Raji (cell line): Measurements from ENCODE around the gene GGPS1.

Experiments used
- POLR2A ChIP-seq: IDR thresholded peaks from 2 replicates; pipeline ENCODE4 v1.6.1; 2011; ENCODE audit warnings: low read depth, low read length, control low read depth; ENCODE audit not compliant: insufficient read depth

The GGPS1 gene

DNA sequence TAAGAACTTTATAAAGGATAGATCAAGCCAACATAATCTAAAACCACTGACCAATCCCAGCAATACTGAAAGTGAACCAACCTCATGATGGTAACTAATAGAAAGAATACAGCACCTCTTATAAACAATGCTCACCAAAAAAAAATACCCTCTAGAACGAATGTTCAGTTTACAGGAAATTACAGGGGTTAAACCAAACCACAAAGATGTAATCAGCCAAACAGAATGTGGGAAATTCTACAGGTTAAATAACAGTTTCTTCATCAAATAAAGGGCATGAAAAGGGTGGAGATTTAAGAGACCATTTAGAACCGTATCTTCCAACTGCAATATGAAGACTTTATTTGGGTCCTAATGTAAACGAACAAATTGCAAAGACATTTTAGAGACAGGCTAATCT is 30.8 kb upstream of the GGPS1 start:
- no peak for TF ChIP-seq POLR2A

DNA sequence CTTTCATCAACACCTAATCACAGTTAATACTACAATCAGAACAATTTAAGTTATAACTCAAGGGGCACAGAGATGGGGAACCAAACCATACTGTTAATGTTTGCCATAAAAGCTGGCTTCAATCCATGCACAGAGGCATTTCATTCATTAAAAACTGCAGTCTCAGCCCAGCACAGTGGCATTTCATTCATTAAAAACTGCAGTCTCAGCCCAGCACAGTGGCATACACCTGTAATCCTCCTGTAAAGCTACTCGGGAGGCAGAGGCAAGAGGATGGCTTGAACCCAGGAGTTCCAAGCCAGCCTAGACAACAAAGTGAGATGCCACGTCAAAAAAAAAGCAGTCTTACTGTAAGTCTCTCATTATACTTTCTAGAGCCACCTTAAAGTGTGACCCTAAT is 29.6 kb upstream of the GGPS1 start:
- no peak for TF ChIP-seq POLR2A

DNA sequence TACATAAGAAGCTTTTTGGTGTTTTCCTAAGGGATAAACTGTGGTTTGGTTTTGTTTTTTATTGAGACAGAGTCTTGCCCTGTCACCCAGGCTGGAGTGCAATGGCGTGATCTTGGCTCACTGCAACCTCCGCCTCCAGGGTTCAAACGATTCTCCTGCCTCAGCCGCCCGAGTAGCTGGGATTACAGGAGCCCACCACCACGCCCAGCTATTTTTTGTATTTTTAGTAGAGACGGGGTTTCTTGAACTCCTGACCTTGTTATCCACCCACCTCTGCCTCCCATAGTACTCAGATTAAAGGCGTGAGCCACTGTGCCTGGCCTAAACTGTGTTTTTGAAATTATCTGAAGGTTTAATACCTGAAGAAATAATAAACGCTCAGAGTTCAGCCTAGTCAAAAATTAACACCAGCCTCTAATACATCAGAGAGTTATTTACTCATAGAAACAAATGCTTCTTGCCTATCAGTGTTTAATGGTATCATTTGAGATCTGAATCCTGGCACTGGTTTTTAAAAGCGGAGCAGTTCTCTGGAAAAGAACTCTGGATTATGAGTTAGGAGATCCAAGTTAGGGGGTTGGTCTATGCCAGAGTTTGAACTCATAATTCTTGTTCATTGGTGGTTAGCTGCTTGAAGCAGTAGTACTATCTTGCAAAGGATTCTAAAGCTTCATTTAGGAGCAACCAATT is 29.1 kb upstream of the GGPS1 start:
- no peak for TF ChIP-seq POLR2A

DNA sequence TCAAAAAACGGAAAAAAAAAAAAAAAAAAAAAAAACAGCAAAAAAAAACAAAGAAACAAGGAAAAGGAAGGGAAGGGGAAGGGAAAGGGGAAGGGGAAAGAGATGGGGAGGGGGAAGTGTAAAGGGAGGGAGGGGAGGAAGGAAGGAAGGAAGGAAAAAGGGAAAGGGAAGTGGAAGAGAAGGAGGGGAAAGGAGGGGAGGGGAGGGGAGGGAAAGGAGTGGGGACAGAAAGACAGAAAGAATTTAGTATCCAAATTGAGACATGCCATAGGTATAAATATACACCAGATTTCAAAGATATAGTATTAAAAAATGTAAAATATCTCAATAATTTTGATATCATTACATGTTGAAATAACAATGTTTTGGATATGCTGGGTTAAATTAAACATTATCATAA is 26.2 kb upstream of the GGPS1 start:
- TF ChIP-seq POLR2A: no peak

DNA sequence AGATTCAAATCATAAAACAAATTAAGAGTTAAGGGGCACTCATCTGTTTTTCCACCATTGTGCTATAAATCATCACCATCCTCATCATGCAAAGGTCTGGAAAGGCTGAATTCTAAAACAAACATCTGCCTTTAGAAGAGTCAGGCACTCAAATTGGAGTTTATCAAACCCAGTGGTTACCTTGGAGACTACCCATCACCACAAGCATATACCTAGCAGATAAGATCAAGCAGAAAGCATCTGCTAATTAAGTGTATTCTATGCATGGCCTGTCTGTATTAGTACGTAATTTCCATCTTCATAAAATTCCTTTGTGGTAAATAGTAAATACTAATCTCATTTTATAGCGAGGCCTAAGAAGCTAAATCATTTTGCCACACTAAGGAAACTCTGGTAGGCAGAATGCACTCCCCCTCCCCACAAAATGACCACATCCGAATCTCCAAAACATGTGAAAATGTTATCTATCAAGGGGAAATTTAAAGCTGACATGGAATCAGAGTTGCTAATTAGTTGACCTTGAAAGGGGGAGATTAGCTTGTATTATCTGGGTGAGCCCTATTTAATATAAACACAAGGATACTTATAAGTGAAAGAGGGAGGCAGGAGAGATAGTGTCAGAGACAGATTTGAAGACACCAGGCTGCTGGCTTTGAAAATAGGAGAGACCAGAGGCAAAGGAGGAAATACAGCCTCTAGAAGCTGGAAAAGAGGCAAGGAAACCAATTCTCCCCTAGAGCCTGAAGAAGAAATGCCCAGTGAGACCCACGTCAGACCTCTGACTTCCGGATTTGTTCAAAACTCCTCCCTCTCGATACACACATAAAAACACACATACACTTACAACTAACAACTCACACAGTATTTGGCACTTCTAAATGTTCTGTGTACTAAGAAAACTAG is 23.6 kb upstream of the GGPS1 start:
- no peak for TF ChIP-seq POLR2A

DNA sequence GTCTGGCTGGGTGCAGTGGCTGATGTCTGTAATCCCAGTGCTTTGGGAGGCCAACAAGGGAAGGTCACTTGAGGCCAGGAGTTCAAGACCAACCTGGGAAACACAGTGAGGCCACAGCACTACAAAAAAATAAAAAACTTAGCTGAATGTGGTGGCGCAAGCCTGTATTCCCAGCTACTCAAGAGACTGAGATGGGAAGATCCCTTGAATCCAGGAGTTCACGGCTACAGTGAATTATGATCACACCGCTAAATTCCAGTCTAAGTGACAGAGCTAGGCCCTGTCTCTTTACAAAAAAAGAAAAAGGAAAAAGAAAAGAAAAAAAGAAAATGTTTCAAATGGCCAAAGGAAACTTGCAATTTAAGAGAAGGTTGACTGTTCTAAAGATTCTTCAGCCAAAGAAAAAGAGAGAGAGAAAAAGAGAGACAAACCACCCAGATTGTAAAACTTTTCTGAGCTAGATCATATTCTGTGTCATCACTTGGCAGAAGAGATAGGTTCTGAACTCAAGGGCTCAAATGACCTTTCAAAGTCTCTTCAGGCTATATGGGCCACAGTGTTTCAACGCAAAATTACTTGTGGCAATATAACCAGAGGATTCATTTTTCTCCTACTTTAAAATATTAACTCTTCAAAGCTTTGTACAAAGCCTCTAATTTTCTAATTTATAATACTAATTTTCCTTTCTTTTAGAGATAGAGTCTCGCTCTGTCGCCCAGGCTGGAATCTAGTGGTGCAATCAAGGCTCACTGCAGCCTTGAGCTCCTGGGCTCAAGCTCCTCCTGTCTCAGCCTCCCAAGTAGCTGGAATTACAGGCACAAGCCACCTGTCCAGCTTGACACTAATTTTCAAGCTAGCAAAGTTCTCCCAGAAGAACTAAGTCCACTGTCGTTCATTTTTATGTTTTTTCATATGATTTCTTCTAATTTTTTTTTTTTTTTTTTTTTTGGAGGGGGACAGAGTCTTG is 20.9 kb upstream of the GGPS1 start:
- TF ChIP-seq POLR2A: no peak

GRCh38 chr1:235313262-235313661 is 15.1 kb upstream of the GGPS1 start:
- no peak for TF ChIP-seq POLR2A

- no peak for TF ChIP-seq POLR2A
These were observed 14.3 kb upstream of the GGPS1 start for GRCh38 chr1:235313931-235314678.

DNA sequence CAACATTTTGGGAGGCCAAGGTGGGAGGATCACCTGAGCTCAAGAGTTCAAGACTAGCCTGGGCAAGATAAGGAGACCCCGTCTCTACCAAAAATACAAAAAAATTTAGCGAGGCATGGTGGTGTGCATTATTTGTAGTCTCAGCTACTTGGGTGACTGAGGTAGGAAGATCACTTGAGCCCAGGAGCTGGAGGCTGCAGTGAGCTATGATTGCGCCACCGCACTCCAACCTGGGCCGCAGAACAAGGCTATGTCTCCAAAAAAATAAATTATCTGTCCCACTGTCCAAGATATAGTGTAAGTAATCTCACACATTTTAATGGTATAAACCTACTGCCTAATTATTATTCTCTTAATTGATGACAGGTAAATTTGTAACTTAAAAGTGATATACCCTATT is 13.2 kb upstream of the GGPS1 start:
- no peak for TF ChIP-seq POLR2A

- no peak for TF ChIP-seq POLR2A
These were observed 12.6 kb upstream of the GGPS1 start for GRCh38 chr1:235315735-235316134.

DNA sequence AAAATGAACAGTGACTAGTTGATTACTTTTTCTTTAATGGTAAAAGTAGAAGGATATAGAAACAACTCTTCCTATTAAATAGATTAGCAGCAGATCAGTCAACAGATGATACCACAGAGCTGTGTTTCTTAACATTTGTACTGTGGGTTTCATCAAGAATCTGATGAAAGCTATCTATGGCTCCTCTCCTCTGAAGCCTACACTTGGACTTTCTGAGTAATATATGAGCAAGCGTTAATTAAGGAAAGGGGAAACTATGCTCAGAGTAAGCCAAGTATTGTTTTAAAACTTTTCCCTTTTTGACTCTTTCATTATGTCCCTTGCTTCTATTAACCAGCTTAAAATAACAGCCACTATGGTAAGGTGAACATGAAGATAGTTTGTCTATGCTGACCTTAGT is 11.2 kb upstream of the GGPS1 start:
- TF ChIP-seq POLR2A: no peak

- TF ChIP-seq POLR2A: no peak
These were observed 9.1 kb upstream of the GGPS1 start for GRCh38 chr1:235319255-235319654.

DNA sequence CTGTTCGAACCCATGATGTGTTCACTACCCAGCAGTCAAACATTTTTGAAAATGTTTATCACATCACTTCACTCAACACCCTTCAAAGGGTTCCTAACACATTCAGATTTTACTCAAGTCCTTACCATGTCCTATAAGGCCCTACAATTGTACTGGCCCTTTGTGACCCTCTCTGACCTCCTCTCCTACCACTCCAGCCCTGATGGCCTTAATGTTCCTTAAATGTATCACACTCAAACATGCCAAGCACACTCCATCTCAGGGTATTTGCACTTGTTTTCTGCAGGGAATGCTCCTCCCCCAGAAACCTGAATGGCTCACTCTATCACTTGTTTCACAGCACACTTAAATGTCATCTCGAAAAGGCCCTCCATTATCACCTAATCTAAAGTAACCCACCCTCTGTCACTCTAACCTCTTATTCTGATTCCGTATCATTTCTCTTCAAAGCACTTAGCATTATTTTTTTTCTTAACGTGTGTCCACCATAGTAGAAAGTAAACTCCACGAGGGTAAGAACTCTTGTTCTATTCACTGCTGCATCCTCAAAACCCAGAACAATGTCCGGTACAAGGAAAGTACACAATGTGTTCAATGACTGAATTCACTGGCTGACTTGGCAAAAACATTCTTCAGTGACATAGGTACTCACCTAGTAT is 7.7 kb upstream of the GGPS1 start:
- TF ChIP-seq POLR2A: no peak

DNA sequence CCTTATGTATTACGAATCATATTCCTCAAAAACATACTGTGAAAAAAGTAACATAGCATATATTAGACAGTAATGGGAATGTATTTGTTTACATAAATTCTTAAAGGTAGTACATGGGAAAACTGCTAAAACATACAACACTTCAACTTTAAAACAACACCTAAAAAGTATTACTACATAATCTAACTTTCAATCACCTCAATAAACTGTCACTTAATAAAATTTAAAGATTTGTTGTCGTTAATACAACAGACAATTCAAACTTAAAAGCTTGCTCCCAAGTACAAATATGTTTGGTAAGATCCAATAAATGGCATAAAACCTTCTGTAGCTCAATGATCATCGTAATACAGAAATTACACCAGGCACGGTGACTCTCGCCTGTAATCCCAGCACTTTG is 4.1 kb upstream of the GGPS1 start:
- TF ChIP-seq POLR2A: no peak

DNA sequence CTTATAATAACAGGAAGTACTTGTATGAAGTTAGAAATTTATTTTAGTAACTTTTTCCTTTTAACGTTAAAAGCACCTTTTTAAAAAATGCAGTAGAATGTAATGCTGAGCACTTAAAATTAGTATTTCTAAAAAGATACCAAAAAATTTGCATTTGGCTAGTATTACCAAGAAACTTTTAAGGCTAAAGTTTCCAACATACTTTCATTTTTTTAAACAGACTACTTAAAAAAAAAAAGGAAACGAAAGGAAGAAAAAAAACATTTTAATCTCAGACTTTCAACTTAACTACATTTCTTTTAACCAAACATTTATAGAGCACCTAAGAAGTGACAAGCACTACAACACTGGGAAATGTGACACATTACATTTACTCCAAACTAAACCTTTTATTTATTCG is 3.2 kb upstream of the GGPS1 start:
- TF ChIP-seq POLR2A: no peak

GRCh38 chr1:235325854-235326253 is 2.5 kb upstream of the GGPS1 start:
- no peak for TF ChIP-seq POLR2A
